Measurements from ENCODE around the gene DCST2.

The DCST2 gene

DNA sequence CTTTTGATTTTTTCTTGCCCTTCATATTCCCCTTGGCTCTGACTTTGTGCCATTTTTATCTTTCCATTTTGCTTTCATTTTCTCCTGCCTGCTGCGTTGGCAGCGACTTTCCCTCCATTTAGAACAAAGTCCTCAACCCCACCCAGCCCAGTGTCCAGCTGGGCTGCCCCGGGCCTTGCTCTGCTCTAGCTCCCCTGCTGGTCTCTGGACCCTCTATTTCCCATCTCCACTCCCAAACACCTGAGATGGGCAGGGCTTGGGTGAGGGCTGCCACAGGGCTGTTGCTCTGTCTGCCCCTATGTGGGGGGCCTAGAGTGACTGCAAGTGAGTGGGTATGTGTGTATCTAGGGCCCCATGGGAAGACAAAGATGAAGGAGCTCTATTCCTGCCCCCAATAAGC is 10.2 kb upstream of the DCST2 start:
- DNase-seq (ENCODE audit: low spot score), result no peak
- TF ChIP-seq, protein P1, sequence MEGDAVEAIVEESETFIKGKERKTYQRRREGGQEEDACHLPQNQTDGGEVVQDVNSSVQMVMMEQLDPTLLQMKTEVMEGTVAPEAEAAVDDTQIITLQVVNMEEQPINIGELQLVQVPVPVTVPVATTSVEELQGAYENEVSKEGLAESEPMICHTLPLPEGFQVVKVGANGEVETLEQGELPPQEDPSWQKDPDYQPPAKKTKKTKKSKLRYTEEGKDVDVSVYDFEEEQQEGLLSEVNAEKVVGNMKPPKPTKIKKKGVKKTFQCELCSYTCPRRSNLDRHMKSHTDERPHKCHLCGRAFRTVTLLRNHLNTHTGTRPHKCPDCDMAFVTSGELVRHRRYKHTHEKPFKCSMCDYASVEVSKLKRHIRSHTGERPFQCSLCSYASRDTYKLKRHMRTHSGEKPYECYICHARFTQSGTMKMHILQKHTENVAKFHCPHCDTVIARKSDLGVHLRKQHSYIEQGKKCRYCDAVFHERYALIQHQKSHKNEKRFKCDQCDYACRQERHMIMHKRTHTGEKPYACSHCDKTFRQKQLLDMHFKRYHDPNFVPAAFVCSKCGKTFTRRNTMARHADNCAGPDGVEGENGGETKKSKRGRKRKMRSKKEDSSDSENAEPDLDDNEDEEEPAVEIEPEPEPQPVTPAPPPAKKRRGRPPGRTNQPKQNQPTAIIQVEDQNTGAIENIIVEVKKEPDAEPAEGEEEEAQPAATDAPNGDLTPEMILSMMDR (IDR thresholded peaks at IDR 0.05; ENCODE audit: extremely low read depth, insufficient read depth, missing control alignments), result no peak
- in situ Hi-C loops (cut with MboI; ENCODE audit: low pct_unique_long_range_greater_than_20kb, low sequenced_read_pairs, unreplicated experiment), result no loop called here

DNA sequence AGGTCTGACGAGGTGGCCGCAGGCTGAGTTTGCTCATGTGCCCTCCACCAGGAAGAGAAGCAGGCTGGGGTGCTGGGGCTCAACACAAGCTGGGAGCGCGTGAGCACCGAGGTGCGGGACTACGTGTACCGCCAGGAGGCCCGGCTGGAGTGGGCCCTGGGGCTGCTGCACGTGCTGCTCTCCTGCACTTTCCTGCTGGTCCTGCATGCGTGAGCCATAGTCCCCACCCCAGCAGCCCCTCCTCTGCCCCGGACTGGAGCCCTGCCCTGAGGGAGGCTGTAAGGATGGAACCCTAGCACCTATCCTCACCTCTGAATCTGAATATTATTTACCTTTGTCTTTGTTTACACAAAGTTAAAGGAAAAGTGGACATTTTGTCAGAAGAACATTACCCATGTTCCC is 9.7 kb upstream of the DCST2 start:
- in situ Hi-C loops (cut with MboI; ENCODE audit: low pct_unique_long_range_greater_than_20kb, low sequenced_read_pairs, unreplicated experiment), result no loop called here
- no peak for DNase-seq (ENCODE audit: low spot score)
- TF ChIP-seq, protein P1 (IDR thresholded peaks at IDR 0.05; ENCODE audit: extremely low read depth, insufficient read depth, missing control alignments), result no peak

DNA sequence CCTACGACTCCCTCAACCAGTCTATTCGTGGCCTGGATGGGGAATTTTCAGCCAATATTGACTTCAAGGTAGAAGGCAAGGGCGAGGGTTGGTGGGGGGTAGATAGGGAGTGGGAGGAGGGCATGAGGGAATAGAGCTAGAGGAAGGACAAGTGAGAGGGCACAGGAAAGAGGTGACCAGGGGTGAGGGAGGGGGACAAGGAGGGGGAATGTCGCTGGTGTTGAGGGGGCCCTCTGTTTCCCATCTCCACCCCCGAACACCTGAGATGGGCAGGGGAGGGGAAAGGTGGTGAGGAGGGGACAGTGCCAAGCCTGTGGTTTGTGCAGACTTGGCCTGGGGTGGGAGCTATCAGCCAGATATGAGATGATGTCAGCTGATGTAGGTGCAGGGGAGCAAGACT is 9.2 kb upstream of the DCST2 start:
- no peak for DNase-seq (ENCODE audit: low spot score)
- TF ChIP-seq, protein P1 (IDR thresholded peaks at IDR 0.05; ENCODE audit: extremely low read depth, insufficient read depth, missing control alignments), result no peak

DNA sequence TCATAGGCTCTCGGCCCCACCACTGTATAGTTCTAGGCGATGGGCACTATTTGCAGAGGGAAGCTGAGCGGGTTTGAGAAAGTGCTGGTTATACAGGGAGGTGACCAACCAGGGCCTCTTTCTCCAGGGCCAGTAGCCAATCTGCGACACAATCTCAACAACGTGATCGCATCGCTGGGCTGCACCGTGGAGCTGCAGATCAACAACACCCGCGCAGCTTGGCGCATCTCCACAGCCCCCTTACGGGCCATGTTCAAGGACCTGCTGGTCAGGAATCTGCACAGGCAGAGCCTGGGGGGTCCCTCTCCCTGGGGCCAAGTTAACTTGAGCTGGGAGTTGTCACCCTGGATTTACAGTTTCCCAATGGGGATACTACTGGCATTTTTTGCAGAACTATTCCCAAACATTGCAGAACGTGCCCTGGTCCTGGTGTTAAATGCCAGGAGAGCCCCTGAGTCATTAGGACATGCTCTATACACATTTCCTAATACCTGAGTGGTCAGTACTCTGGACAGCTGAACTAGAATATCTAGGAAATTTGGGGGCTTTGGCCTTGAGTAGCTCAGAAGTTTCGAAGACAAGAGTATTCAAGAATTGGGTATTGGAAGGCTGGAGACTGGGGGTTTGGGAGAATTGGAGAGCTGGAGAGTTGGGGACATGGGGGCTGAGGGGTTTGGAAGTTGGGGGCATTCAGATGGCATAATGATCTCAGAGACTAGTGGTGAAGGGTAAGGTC is 6.9 kb upstream of the DCST2 start:
- no peak for DNase-seq (ENCODE audit: low spot score)
- in situ Hi-C loops (cut with MboI; ENCODE audit: low pct_unique_long_range_greater_than_20kb, low sequenced_read_pairs, unreplicated experiment), result no loop called here
- TF ChIP-seq, protein P1 (IDR thresholded peaks at IDR 0.05; ENCODE audit: extremely low read depth, insufficient read depth, missing control alignments), result no peak

More for the DNA sequence above, 9.2 kb upstream of the DCST2 start:
- in situ Hi-C loops (cut with MboI; ENCODE audit: low pct_unique_long_range_greater_than_20kb, low sequenced_read_pairs, unreplicated experiment), result no loop called here

DNA sequence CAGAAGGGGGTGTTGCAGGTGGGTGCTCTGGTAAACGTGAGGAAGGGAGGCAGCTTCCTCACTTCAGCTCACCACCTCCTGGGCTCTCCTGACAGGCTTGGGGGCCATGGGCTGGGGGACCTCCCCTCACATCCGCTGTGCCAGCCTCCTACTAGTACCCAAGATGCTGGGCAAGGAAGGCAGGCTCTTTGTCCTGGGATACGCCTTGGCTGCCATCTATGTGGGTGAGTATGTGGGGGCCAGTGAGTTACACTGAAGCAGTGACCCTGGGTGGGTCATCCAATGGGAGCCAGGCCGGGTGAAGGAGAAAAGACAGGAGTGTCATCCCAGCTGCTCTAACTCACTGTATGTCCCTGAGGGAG is 5.7 kb upstream of the DCST2 start:
- DNase-seq (ENCODE audit: low spot score), result no peak
- TF ChIP-seq, protein P1 (IDR thresholded peaks at IDR 0.05; ENCODE audit: extremely low read depth, insufficient read depth, missing control alignments), result no peak
- in situ Hi-C loops (cut with MboI; ENCODE audit: low pct_unique_long_range_greater_than_20kb, low sequenced_read_pairs, unreplicated experiment), result no loop called here

DNA sequence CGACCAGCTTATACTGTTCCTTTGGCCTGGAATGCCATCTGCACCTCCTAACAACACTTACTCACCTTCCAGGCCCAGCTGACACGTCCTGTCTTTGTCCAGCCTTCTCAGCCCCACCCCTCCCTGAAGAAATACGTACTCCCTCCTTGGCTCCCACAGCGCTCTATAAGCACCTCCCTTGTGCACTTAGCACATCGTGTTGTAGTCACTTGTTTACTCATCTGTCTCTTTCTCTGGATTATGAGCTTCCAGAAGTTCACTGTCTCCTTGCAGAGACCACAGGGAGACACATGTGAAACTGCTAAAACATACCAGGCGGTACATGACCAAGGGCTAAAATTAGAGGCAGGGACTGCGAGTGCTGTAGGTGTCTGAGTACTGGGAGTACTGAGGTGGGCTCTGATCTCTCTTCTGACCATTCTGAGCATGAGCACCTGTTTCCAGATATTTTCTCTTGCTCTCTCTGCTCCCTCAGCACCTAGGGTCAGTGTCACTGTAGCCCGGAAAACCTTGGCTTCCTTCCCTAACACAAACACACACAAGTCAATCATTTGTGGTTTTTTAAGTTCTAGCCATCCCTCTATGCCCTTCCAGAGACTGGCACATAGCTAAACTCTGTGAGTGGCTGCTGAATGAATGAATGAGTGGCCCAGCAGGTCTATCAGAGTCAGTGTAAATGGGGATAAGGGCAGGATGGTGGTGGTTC is 5.2 kb upstream of the DCST2 start:
- TF ChIP-seq, protein P1 (IDR thresholded peaks at IDR 0.05; ENCODE audit: extremely low read depth, insufficient read depth, missing control alignments), result no peak
- DNase-seq (ENCODE audit: low spot score), result no peak
- in situ Hi-C loops (cut with MboI; ENCODE audit: low pct_unique_long_range_greater_than_20kb, low sequenced_read_pairs, unreplicated experiment), result no loop called here
